ENCODE results near the gene LSM4. TPM values are rescaled to one million over a fixed set of nuclear protein-coding genes. Genes with fewer than 3 reads are reported as not detected.

Gene LSM4
- total and polyA plus RNA-seq, 2 of the 13 experiments (the other 11 are each of a cell fraction or from before 2014, with no cell fraction given): 65.8 to 166 TPM

DNA sequence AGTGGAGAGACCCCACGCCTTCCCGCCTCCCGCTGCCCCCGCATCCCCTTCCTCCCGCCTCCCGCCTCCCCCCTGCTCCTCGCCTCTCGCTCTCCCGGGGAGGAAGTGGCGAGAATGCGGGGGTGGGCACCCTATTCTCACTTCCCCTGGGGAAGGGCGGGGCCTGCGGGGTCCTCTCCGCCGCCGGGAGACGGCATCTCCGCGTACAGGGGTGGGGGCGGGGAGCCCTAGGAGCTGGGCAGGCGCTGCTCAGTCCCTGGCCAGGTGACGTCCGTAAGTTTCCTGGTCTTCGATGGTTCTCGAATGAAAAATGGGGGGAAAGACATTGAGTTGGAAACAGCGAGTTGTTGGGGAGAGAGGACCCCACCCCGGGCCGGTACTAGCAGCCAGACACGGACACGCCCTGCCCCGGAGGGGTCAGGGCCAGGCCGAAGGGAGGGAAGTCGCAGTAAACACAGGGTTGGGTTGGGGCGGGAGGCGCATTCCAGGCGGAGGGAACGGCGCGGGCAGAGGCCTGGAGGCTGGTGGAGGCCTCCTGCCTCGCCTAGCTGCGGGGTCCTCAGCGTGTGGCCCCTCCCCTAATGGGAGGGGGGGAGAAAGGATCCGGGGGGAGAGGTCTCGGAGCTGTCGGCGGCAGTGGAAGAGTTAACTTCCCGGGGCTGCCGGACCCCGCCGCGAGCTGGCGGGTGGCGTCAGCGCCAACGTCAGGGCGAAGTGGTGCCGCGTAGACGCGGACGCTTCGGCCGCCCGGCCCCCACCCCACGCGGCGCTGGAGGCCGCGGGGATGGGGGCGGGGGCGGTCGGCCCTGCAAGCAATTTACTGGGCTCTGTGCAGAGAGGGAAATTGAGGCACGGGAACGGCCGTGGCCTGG is 31.1 kb downstream of the LSM4 start (continued):
- peak; percentile 93 for TF ChIP-seq ZNF652 (CRISPR knock-in tag; IDR thresholded peaks at IDR 0.05; ENCODE audit: borderline replicate concordance, low read depth)
- no peak for TF ChIP-seq RAD51 (IDR thresholded peaks at IDR 0.05; ENCODE audit: borderline replicate concordance)
- no peak for TF ChIP-seq ZFP41 (CRISPR knock-in tag; IDR thresholded peaks at IDR 0.05; ENCODE audit: borderline replicate concordance)
- TF ChIP-seq ZNF430 (CRISPR knock-in tag; IDR thresholded peaks at IDR 0.05): peak; percentile 71
- peak; percentile 65 for TF ChIP-seq RBFOX2 (IDR thresholded peaks at IDR 0.05; ENCODE audit: low read depth, low read length)
- TF ChIP-seq BORCS8-MEF2B (CRISPR knock-in tag; IDR thresholded peaks at IDR 0.05): 0 out of 2 replicates have a peak, but pooled peaks have one; percentile 53
- peak; percentile 75; the same call in 1 of the 2 replicates for TF ChIP-seq ZNF782 (CRISPR knock-in tag; IDR thresholded peaks at IDR 0.05; ENCODE audit: borderline replicate concordance)
- TF ChIP-seq ZNF235 (CRISPR knock-in tag; IDR thresholded peaks at IDR 0.05; ENCODE audit: borderline replicate concordance): peak; percentile 24; the same call in 1 of the 2 replicates
- 0 out of 2 replicates have a peak, but pooled peaks have one; percentile 45 for TF ChIP-seq ZIK1 (CRISPR knock-in tag; IDR thresholded peaks at IDR 0.05; ENCODE audit: borderline replicate concordance, low read depth)
- TF ChIP-seq ZMYM4 (CRISPR knock-in tag; IDR thresholded peaks at IDR 0.05): peak; percentile 60; the same call in 1 of the 2 replicates
- TF ChIP-seq CEBPB (IDR thresholded peaks at IDR 0.05; ENCODE audit: borderline replicate concordance, low read depth, low read length): no peak
- TF ChIP-seq MAF1 (CRISPR knock-in tag; IDR thresholded peaks at IDR 0.05; ENCODE audit: borderline replicate concordance): no peak
- TF ChIP-seq KDM6A (CRISPR knock-in tag; IDR thresholded peaks at IDR 0.05; ENCODE audit: low read depth): no peak
- TF ChIP-seq CREM (IDR thresholded peaks at IDR 0.05): peak; percentile 48
- TF ChIP-seq CREM (CRISPR knock-in tag; IDR thresholded peaks at IDR 0.05): no peak
- TF ChIP-seq MXD4 (CRISPR knock-in tag; IDR thresholded peaks at IDR 0.05): peak; percentile 49; the same call in 1 of the 2 replicates
- peak; percentile 55; the same call in 1 of the 2 replicates for TF ChIP-seq ARID5B (CRISPR knock-in tag; IDR thresholded peaks at IDR 0.05)
- TF ChIP-seq, protein P1, sequence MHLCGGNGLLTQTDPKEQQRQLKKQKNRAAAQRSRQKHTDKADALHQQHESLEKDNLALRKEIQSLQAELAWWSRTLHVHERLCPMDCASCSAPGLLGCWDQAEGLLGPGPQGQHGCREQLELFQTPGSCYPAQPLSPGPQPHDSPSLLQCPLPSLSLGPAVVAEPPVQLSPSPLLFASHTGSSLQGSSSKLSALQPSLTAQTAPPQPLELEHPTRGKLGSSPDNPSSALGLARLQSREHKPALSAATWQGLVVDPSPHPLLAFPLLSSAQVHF (CRISPR knock-in tag; IDR thresholded peaks at IDR 0.05): 0 out of 2 replicates have a peak, but pooled peaks have one; percentile 64
- TF ChIP-seq, protein P2, sequence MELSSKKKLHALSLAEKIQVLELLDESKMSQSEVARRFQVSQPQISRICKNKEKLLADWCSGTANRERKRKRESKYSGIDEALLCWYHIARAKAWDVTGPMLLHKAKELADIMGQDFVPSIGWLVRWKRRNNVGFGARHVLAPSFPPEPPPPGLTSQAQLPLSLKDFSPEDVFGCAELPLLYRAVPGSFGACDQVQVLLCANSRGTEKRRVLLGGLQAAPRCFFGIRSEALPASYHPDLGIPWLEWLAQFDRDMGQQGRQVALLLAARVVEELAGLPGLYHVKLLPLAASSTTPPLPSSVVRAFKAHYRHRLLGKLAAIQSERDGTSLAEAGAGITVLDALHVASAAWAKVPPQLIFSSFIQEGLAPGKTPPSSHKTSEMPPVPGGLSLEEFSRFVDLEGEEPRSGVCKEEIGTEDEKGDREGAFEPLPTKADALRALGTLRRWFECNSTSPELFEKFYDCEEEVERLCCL (CRISPR knock-in tag; IDR thresholded peaks at IDR 0.05; ENCODE audit: borderline replicate concordance): 0 out of 2 replicates have a peak, but pooled peaks have one; percentile 50
- TF ChIP-seq REL (CRISPR knock-in tag; conservative IDR thresholded peaks at IDR 0.05): no peak
- peak; percentile 71; the same call in 1 of the 2 replicates for TF ChIP-seq ZBTB7B (CRISPR knock-in tag; IDR thresholded peaks at IDR 0.05)
- no peak for TF ChIP-seq PLRG1 (conservative IDR thresholded peaks at IDR 0.05)
- no peak for TF ChIP-seq MAFG (CRISPR knock-in tag; IDR thresholded peaks at IDR 0.05)
- 0 out of 2 replicates have a peak, but pooled peaks have one; percentile 55 for TF ChIP-seq ZNF101 (CRISPR knock-in tag; IDR thresholded peaks at IDR 0.05; ENCODE audit: borderline replicate concordance, low read depth)
- TF ChIP-seq ZNF616 (CRISPR knock-in tag; IDR thresholded peaks at IDR 0.05; ENCODE audit: low read depth): 0 out of 2 replicates have a peak, but pooled peaks have one; percentile 21
